DOHH2 (cell line): ENCODE measurements around the gene TTC21A.

Source experiments
- CTCF ChIP-seq: fragments of 200-600 bp; sonication (generic); IDR thresholded peaks from one replicate; pipeline ENCODE4 v1.5.1; 2014; ENCODE audit warnings: antibody characterized with exemption, mild to moderate bottlenecking, low read depth, low read length; ENCODE audit not compliant: poor library complexity, severe bottlenecking
- EZH2phosphoT487 ChIP-seq: fragments of 200-600 bp; sonication (generic); IDR thresholded peaks from 2 replicates; pipeline ENCODE4 v1.6.1; 2017; ENCODE audit warnings: borderline replicate concordance, mild to moderate bottlenecking, antibody characterized with exemption, low read length, moderate library complexity, mixed read lengths

GRCh38 chr3:39095778-39096177 lies 11.7 kb upstream of the TTC21A start:
- TF ChIP-seq EZH2phosphoT487 = no peak
- TF ChIP-seq CTCF = no peak
